GM11168 (cell line): ENCODE measurements around the gene CDH13.

Experiments used
- in situ Hi-C: fragments of 300-500 bp; cut with MboI; formaldehyde crosslinking; loops from one replicate; pipeline ENCODE4 v1.12.0; 2022; ENCODE audit warnings: low sequenced_read_pairs; ENCODE audit not compliant: unreplicated experiment

The CDH13 gene

DNA sequence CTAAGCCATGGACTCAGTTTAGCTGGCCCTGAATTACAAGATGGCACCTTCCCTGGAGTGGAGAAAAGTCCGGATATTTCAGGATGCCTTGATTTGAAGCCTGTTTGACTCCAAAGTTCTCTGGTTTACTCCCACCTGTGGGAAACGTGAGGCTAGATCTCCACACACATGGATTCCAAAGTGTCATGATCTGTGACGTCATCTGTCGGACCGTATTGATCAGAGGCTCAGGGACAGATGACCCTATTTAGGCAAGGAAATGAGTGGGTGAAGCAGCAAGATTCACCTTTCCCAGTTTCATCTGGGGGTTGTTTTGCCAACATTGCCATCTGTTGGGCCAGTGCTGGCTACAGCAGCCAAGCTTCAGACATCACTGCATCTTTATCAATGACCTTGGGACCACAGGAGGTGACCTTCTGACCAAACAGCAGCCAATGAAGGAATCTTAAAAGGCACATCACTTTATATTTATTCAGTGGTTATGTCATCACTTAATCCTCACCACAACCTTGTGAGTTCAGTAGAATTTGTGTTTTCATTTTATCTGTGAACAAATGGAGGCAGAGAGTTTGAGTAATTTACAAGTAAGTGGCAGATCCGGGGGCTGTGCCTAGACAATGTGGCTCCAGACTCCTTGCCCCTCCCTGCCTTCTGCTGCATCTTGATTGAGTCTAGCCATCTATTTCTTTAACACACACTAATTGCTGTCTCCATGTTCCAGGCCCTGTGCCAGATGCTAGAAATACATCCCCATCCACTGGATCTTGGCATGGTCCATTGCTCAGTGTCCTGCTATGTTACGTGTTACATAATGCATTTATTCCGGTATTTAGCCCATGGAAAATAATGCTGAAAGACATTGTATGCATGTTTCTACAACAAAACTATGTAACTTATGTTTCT, 1.5 kb upstream of the CDH13 start:
- in situ Hi-C loops = no loop called here

- in situ Hi-C loops = no loop called here
Observed at GRCh38 chr16:82628088-82628423, 1.3 kb downstream of the CDH13 start.

- in situ Hi-C loops = no loop called here
Observed at GRCh38 chr16:82628711-82629110, 1.9 kb downstream of the CDH13 start.

DNA sequence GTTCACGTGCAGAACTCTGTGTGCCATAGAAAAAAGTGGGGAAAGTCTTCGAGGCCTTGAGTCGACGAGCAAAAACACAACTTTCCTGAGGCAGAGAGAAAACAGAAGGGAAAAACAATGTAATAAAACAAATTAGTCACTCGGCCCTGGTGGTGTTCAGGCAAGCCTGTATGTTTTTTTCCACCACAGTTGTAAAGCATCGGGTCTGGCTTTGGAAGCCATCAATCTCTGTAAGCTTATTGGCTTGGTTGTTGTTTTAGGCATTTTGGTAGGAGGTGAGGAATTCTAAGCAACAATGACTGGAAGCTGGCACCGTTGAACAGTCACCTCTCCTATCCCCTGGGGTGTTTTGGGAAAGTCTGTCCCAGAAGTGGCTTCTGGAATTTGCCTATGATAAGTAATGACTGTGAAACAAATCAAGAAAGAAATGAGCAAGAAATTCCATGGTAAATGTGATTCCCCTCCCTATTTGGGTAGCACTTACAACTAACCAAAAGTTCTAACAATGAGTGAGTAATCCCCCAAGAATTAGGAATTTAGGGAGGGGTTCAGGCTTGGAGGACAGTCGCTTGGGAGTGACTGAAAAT, 2.8 kb downstream of the CDH13 start:
- in situ Hi-C loops = no loop called here

- in situ Hi-C loops = no loop called here
Observed at GRCh38 chr16:82630219-82630618, 3.5 kb downstream of the CDH13 start.

DNA sequence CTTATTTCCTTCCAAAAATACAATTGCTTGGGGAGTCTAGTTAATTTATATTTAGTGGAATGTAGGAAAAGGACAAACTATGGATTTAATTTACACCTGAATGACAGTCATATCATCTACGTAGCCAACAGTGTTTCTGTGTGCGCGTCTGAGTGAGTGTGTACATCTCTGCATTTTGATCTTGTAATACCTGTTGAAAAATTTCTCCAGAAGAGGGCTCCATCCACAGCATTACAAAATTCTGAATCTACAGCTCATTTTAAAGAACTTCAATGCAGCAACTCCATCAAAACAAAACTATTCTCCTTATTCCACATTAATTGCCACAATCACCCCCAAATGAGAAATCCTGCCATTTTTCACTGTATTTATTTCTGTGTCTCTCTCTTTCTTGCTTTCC, 3.9 kb downstream of the CDH13 start:
- in situ Hi-C loops = no loop called here

DNA sequence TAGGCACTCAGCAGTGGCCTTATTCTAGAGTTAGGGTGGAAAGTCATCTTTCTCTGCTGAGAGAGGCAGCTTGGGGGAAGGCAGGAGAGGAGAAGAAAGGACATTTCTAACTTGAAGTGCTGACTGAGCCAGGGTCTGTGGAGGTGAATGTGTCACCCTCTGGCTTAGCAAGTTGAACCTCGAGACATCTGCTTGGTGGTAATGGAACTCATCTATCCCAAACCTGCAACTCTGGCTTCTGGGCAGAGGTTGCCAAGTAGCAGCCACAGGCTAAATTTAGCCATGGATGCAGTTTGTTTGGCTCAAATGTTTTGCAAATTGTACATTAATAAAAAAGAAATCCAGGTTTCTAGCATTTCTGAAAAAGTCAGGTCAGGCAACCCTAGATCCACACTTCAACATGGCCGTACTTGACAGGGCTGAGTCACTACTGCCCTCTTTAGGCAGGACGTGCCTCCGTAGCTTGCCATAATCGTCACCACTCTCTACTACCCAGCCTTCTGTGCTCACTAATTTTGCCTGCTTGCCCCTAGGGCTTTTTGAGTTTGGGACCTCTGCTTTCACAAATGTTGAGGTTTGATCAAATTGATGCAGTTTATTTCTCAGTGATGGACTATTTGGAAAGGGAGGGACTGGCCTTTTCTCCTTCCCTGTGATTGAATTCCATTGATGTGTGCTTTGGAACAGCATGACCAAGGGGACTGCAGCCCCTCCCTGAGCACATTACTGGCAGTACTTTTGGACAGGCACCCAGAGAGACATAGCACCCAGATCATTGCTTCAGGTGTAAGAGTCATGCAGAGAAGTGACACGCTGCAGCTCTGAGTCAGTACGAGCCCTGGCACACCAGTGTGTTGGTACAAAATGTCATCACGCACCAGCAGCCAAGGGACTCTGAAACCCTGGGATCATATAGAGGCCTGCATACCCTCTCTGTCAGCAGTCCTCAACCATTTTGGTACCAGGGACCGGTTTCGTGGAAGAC, 5.2 kb downstream of the CDH13 start:
- in situ Hi-C loops = no loop called here

- in situ Hi-C loops = no loop called here
Observed at GRCh38 chr16:82633964-82634600, 7.3 kb downstream of the CDH13 start.

DNA sequence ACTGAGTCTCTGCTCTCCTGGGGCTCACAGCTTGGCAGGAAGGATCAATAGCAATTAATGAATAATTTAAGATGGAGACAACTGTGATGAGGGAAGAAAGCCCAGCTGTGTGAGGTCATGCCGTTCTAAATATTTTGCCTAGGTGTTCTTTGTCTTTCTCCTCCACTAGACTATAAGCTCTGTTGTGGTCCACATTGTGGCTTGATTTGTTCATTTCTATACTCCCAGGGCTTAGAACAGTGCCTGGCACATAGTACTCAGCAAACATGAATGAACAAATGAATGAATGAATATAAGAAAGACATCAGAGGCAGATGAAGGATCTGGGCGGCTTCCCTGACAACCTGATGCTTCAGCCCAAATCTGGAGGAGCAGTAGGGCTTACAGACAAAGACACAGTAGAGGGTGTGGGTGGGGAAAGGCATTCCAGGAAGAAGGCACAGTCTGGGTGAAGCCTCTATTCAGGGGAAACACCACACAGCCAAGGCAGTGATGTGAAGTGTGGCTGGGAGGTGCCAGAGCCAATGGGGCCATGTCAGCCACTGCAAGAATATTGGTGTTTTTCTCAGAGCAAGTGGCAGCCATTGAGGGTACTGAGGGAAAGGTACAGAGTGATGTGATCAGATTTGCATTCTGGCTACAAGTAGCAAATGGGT, 8.3 kb downstream of the CDH13 start:
- in situ Hi-C loops = no loop called here

GRCh38 chr16:82636485-82636884, 9.7 kb downstream of the CDH13 start:
- in situ Hi-C loops = no loop called here

GRCh38 chr16:82636958-82637357, 10.2 kb downstream of the CDH13 start:
- in situ Hi-C loops = no loop called here

GRCh38 chr16:82638095-82638798, 11.5 kb downstream of the CDH13 start:
- in situ Hi-C loops = no loop called here

GRCh38 chr16:82639263-82639662, 12.5 kb downstream of the CDH13 start:
- in situ Hi-C loops = no loop called here

DNA sequence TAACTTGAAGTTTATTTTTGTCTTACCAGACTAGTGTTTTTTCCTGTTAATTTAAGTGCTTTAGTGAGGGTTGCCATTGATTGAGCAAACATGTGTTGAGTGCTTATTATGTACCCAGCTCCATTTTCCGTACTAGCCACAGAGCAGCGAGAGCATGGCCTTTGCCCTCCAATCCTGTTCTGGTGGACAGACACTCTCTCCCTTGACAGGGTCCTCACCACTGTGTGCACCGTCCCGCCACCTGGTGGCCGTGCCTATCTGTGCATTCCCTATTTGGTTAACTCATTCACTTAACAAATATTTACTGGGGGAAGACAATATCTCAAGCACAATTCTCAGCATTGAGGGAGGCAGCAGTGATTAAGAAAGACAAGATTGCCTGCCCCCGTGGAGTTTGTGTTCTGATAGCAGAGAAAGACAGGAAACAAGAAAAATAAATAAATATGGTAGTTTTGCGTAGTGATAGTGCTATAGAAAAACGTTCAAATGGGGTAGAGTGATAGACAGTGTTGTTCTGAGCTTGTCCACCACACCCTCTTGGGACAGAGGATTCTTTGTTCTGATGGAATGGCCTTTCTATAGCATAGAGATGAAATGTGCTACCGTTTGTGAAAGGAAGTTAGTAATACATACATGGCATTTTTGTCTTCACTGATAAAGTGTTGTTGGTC, 13.0 kb downstream of the CDH13 start:
- in situ Hi-C loops = no loop called here

DNA sequence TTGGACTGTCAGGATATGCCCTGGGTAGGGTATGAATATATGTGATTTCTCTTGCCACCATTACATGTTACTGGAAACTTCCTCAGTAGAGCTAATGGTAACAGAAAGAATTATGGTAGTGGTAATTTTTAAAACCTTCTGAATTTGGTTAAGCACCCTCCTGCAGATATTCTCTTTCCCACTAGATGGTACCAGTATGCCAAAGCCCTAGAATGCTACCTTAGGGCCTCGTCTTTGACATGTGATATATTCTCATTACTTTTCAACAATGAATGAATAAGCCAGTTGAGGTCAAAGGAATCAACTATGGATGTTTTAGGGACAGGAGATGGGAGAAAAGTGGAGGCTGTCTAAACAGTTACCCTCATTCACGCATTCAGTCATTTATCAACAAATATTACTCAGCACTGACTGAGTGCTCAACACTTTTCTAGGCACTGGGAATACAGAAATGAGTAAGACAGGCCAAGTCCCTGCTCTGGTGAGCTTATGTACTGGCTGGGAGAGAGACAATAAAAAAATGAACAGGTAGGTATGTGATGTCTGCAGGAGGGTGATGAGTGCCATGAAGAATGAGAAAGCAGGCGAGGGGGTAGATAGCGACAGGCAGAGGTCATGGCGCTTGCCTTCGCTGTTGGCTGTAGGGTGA, 14.7 kb downstream of the CDH13 start:
- in situ Hi-C loops = no loop called here

DNA sequence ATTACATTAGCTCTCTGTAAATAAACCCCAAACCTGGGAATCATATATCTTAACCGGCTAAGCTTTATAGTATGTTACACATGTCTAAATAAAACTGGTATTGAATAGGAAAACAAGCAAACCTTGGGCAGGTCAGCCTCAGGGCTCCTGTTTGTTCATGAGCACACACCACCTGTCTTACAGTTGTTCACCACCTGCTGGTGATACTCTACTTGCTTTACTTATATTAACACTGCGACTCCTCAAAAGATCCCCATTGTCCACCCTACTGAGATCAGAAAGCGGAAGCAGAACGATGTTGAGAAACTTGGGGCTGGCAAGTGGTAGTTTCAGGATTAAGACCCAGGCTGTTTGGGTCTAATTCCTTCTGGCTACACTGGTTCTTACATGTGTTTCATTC, 16.4 kb downstream of the CDH13 start:
- in situ Hi-C loops = no loop called here

DNA sequence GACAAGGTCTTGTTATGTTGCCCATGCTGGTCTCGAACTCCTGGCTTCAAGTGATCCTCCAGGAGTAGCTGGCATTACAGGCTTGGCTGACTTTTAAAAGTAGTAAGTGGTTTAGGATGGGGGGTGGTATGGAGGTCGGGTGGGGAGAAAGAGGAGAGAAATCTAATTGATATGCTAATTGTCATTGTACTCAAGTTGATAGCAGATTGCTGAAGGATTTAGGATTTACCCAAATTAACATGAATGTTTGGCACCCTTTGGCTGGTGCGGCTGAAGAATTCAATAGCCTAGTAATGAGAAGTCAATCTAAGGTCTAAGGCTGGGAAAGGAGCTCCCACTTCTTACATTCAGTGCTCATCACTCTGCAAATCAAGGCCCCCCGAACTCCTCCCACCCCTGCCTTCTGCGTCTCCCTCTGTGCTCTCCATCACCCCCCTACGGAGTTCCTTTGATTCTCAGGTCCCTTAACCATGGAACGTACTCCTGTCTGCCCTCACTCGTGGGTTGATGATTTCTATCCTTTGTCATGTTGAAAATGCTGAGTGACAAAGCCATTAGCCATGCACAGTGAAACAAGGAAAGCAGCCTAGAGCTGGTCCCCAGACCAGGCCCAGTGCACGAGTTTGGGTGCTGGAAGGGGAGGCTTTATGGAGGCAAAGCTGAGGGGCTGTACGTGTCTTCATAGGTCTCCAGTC, 17.3 kb downstream of the CDH13 start:
- in situ Hi-C loops = no loop called here

- in situ Hi-C loops = no loop called here
Observed at GRCh38 chr16:82646504-82646903, 19.7 kb downstream of the CDH13 start.
